ENCODE measurements around the gene SOBP.

The SOBP gene

DNA sequence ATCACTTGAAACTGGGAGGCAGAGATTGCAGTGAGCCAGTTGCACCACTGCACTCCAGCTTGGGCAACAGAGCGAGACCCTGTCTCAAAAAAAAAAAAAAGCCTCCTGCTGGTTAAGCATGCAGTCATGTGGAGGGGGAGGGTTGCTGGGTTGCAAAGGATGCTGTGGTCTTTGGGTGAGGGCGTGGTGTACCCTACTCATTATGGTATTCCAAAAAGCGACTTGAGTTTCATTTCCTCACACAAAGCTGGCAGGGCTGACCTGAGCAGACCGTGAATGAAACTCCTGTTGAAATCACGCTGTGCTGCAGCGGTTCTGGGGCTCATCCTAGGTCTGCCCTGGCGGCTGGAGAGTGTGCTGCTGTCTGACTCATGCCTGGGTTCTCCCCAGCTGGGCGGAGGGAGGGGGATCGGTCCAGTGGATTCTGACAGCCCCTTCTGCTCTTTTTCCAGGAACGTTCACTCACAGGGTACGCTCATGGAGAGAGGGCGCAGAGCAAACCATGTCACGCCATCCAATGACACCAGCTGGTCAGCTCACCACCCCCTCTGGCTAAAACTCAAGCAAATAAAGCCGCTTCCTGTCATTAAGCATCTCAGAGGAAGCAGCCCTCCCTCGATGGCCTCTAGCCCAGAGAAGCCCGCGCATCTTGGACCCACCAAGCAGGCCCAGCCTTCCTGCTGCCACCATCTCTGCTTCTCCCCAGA is 168.0 kb downstream of the SOBP start:
- no peak overlapping the region for H3K27ac ChIP-seq
- TF ChIP-seq, protein P1, sequence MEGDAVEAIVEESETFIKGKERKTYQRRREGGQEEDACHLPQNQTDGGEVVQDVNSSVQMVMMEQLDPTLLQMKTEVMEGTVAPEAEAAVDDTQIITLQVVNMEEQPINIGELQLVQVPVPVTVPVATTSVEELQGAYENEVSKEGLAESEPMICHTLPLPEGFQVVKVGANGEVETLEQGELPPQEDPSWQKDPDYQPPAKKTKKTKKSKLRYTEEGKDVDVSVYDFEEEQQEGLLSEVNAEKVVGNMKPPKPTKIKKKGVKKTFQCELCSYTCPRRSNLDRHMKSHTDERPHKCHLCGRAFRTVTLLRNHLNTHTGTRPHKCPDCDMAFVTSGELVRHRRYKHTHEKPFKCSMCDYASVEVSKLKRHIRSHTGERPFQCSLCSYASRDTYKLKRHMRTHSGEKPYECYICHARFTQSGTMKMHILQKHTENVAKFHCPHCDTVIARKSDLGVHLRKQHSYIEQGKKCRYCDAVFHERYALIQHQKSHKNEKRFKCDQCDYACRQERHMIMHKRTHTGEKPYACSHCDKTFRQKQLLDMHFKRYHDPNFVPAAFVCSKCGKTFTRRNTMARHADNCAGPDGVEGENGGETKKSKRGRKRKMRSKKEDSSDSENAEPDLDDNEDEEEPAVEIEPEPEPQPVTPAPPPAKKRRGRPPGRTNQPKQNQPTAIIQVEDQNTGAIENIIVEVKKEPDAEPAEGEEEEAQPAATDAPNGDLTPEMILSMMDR (IDR thresholded peaks at IDR 0.05) = no peak
- no peak for TF ChIP-seq ZFX (IDR thresholded peaks at IDR 0.05; ENCODE audit: borderline replicate concordance)

DNA sequence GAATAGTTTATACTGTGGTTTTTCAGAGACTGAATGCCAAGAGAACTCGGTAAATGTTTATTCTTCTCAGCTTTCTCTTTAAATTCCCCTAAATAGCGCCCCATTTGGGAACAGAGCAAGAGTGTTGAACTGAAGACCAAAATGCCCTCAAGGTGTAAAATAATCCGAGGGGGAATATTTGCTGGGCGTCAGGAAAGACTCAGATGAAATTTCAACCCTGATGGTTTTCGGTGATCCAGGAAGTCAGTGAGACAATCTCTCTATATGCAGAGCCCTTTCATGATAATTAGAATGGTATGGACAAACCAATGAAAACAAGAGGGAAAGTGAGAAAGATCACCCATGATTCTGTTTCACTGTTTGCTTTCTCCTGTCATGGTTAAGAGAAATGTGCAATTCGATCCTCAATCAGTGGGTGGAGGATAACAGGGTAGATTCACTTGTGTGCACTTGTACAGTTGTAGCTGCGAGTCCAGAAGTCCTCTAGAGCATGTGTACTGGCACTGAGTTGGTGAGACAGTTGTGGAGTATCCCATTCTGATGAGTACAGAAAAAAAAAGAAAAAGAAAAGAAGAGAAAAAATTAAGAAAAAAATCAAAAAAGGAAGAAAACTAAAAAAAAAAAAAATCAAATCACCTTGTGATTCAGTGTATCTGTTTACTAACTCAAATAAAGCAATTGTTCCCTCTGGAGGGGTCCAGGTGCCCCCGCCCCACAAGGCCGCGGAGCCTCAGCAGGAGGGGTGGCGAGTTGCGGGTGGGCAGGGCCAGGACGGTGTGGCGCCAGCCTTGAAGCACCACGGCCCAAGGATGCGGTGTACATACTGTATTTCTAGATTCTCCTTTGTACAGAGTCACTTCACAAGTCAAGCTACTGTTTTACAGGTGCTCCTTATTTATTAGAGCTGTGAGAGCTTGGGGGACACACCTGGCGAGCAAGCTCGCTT is 169.3 kb downstream of the SOBP start:
- H3K27ac ChIP-seq = no peak overlapping the region

DNA sequence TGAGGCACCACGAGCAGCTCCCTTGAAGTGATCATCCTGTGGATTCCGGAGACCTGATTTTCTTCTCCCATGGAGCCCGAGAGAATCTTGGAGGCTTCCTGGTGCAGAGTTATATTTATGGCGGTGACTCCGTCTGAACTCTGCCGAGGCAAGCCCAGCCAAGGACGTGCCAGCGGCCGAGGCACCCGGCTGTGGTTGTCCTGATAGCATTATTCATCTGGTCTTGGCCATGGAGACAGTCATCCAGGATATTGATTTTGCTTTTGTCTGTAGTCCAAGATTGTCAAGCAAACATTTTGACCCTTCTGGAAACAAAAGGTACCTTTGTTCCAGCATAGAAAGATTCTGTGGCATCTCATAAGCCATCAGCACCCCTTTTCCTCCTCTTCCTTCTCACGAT is 170.9 kb downstream of the SOBP start:
- no peak for TF ChIP-seq ZFX (IDR thresholded peaks at IDR 0.05; ENCODE audit: borderline replicate concordance)
- TF ChIP-seq, protein P1 (IDR thresholded peaks at IDR 0.05) = no peak
- no peak overlapping the region for H3K27ac ChIP-seq

More for the DNA sequence above, 169.3 kb downstream of the SOBP start:
- no peak for TF ChIP-seq ZFX (IDR thresholded peaks at IDR 0.05; ENCODE audit: borderline replicate concordance)
- TF ChIP-seq, protein P1 (IDR thresholded peaks at IDR 0.05) = no peak

DNA sequence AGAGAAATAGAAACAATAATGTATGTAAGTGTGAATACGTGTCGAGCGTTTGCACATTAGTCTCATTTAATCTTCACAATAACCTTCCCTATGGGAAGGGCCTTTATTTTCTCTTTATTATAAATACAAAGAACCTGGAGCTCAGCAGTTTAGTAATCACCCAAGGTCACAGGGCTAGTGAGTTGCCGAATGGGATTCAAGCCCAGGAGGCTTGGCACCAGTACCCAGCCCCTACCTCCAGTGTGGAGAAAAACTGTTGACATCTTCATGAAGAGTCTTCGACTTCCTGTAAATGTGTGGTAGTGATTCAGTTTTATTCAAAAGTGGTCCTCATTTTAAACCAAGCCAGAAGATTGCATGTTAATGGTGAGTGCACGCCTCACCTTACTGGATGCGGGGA is 171.4 kb downstream of the SOBP start:
- H3K27ac ChIP-seq = no peak overlapping the region
- TF ChIP-seq, protein P1 (IDR thresholded peaks at IDR 0.05) = no peak
- TF ChIP-seq ZFX (IDR thresholded peaks at IDR 0.05; ENCODE audit: borderline replicate concordance) = no peak

DNA sequence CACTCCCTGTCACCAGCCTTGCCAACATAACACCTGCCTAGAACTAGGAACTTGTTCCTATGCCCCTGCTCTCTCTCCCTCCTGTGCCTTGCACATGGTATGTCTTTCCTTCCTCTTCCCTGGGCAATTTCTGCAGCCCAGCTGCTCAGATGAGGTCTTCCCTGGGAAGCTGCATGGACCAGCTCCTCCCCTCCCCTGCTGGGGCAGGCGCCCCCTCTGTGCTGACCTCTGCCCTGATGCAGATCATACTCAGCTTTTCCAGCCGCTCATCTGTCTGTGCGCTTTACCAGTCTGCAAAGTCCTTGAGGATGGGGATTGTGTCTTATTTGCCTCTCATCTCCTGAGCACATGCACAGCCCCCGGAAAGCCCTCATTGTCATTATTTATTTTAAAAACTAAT is 172.4 kb downstream of the SOBP start:
- TF ChIP-seq, protein P1 (IDR thresholded peaks at IDR 0.05) = no peak
- no peak for TF ChIP-seq ZFX (IDR thresholded peaks at IDR 0.05; ENCODE audit: borderline replicate concordance)
- H3K27ac ChIP-seq = no peak overlapping the region

DNA sequence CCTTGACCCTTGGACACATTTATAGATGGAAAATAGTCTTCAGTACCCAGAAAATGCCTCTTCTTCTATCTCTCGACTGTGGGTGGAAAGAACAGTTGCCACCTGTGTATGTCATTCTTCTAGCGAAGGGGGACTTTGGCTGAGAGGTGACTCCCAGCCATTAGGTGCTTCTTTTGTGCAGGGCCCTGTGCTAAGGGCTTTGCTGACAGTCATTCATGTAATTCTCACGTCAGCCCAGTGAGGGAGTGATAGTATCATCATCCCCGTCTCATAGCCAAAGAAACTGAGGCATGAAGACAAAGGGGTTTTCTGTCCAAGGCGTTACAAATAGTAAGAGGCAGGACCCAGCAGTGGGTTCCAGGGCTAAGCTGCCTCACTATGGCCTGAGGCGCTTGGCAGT is 173.4 kb downstream of the SOBP start:
- TF ChIP-seq, protein P1 (IDR thresholded peaks at IDR 0.05) = no peak
- no peak for TF ChIP-seq ZFX (IDR thresholded peaks at IDR 0.05; ENCODE audit: borderline replicate concordance)
- no peak overlapping the region for H3K27ac ChIP-seq

DNA sequence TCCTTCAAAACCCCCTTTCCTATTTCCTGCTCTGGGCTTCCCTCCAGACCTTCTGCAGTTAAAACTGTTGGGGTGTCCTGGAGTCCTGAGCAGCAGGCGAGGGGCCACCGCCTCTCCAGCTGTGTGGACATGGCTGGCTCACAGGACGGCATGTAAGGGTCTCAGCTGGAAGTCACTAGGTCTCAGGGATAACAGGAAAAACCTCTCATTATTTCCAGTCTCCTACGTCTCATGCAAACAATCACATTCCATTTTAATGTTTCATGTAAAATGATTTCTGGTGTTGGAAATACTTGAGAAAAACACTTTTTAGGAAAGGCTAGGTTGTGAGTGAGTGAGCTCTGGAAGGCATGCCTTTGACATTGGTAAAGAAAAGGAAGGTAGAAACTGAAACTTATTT is 175.5 kb downstream of the SOBP start:
- TF ChIP-seq, protein P1 (IDR thresholded peaks at IDR 0.05) = no peak
- no peak for TF ChIP-seq ZFX (IDR thresholded peaks at IDR 0.05; ENCODE audit: borderline replicate concordance)
- H3K27ac ChIP-seq = no peak overlapping the region

Data from 22Rv1 (cell line).